GM13977 (cell line): ENCODE measurements around the gene PDCD5.
"Not testable (repeated sequence)": the region's sequence is repeated elsewhere in the genome, so short reads cannot be mapped to it uniquely, and the experiment has no call there.

Experiments used
- DNase-seq: peaks from one replicate; pipeline ENCODE4 v3.0.0; 2012; ENCODE audit warnings: low spot score
- CTCF ChIP-seq: IDR thresholded peaks from 2 replicates; pipeline ENCODE4 v1.5.1; 2012; ENCODE audit warnings: mild to moderate bottlenecking, control low read depth; ENCODE audit not compliant: insufficient read depth; ENCODE audit errors: extremely low read depth, missing control alignments
- in situ Hi-C: fragments of 300-500 bp; cut with MboI; formaldehyde crosslinking; loops from one replicate; pipeline ENCODE4 v1.12.0; 2022; ENCODE audit warnings: low sequenced_read_pairs, low pct_unique_long_range_greater_than_20kb, mixed read lengths, inconsistent platforms; ENCODE audit not compliant: unreplicated experiment

The PDCD5 gene

GRCh38 chr19:32580353-32580900 lies 563 bp upstream of the PDCD5 start:
- DNase-seq = no peak
- in situ Hi-C loops = no loop called here
- no peak for TF ChIP-seq CTCF

GRCh38 chr19:32581705-32582179 lies 752 bp downstream of the PDCD5 start:
- no peak for TF ChIP-seq CTCF
- no peak for DNase-seq
- in situ Hi-C loops = no loop called here

GRCh38 chr19:32587747-32588504 lies 6.9 kb downstream of the PDCD5 start:
- in situ Hi-C loops, DNase-seq: not testable (repeated sequence)

GRCh38 chr19:32594021-32594420 lies 13.0 kb downstream of the PDCD5 start:
- no peak for DNase-seq
- in situ Hi-C loops = no loop called here
- TF ChIP-seq CTCF = no peak

GRCh38 chr19:32595491-32595890 lies 14.5 kb downstream of the PDCD5 start:
- in situ Hi-C loops = no loop called here

GRCh38 chr19:32598022-32598421 lies 17.0 kb downstream of the PDCD5 start:
- no peak for DNase-seq
- in situ Hi-C loops = no loop called here
- TF ChIP-seq CTCF = no peak

More at GRCh38 chr19:32595491-32595890, 14.5 kb downstream of the PDCD5 start:
- no peak for DNase-seq
- TF ChIP-seq CTCF = no peak

- in situ Hi-C loops = no loop called here
- DNase-seq = no peak
- no peak for TF ChIP-seq CTCF
These were observed 18.3 kb downstream of the PDCD5 start for GRCh38 chr19:32599258-32599657.
